Measurements from ENCODE around the gene KAZN.

GRCh38 chr1:15134285-15134684 is 535.8 kb downstream of the KAZN start:
- no peak for TF ChIP-seq GATA3 (IDR thresholded peaks at IDR 0.05; ENCODE audit: low read depth, low read length)
- TF ChIP-seq GATA2 (IDR thresholded peaks at IDR 0.05; ENCODE audit: low read depth, low read length), result no peak

All from SH-SY5Y (cell line).